Keratinocyte (primary cell): ENCODE results near the gene SH3PXD2A.

Experiments used
- CTCF ChIP-seq, 3 experiments: IDR thresholded peaks in 1 of 3; conservative IDR thresholded peaks in 1 of 3; optimal IDR thresholded peaks in 1 of 3; 2 replicates in 2 of 3; 3 replicates in 1 of 3; pipeline versions ENCODE3 to v1.5.1; 2011; ENCODE audit warnings: low read length in 3 of 3, mild to moderate bottlenecking in 3 of 3, moderate library complexity in 2 of 3, control low read depth in 1 of 3, inconsistent platforms in 1 of 3; ENCODE audit not compliant: insufficient read depth in 2 of 3; ENCODE audit errors: extremely low read depth in 1 of 3
- EZH2 ChIP-seq: IDR thresholded peaks from one replicate; pipeline ENCODE4 v1.6.1; 2012; ENCODE audit warnings: inconsistent platforms, mild to moderate bottlenecking, low read length, moderate library complexity

- TF ChIP-seq CTCF (optimal IDR thresholded peaks at IDR 0.05 in 1 of 3, IDR thresholded peaks at IDR 0.05 in 1 of 3, conservative IDR thresholded peaks at IDR 0.05 in 1 of 3; ENCODE audit: extremely low read depth in 1 of 3, insufficient read depth in 2 of 3, low read length in 3 of 3): no peak
- TF ChIP-seq EZH2: no peak
Measured at GRCh38 chr10:103548006-103548405, 307.4 kb downstream of the SH3PXD2A start.
